Activated naive CD8-positive, alpha-beta T cell treated with anti-CD3 and anti-CD28 coated beads, Interleukin-2, amount 50 U/mL, for 16 hours (primary cell): ENCODE results near the gene C12orf57.

Experiments used
- DNase-seq: peaks from one replicate; pipeline ENCODE4 v3.0.0-alpha.2; 2020; ENCODE audit warnings: low read depth, low spot score

The C12orf57 gene

DNA sequence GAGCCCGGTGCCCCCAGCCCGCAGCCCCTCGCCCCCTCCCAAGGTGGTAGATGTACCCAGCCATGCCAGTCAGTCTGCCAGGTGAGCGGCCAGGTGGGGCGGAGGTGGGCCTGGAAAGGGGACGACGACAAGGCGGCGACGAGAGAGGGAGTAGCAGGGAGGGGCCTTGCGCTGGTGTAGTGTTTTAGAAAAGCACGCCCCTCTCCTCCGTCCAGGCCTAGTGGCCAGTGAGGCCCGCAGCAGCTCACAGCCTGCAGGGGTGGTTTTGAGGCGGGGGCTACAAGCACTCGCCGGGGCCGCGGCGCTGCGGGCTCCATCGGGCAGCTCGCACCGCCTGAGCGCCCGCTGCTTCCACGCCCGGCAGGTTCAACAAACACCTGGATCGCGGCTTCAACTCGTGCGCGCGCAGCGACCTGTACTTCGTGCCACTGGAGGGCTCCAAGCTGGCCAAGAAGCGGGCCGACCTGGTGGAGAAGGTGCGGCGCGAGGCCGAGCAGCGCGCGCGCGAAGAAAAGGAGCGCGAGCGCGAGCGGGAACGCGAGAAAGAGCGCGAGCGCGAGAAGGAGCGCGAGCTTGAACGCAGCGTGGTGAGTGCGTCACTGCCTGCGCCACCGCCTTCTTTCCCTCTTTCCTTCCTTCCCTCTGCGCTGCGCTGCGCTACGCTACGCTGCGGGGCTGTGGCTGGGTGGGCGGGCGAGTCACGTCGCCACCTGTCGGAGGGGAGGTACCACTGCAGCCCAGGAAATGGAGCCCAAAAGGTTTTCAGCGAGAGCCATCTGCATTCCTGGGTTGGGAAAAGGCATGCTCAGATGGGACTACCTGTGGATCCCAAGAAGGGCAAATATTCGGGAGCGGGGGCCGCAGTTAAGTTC, 6.1 kb upstream of the C12orf57 start:
- DNase-seq: peak; percentile 79

DNA sequence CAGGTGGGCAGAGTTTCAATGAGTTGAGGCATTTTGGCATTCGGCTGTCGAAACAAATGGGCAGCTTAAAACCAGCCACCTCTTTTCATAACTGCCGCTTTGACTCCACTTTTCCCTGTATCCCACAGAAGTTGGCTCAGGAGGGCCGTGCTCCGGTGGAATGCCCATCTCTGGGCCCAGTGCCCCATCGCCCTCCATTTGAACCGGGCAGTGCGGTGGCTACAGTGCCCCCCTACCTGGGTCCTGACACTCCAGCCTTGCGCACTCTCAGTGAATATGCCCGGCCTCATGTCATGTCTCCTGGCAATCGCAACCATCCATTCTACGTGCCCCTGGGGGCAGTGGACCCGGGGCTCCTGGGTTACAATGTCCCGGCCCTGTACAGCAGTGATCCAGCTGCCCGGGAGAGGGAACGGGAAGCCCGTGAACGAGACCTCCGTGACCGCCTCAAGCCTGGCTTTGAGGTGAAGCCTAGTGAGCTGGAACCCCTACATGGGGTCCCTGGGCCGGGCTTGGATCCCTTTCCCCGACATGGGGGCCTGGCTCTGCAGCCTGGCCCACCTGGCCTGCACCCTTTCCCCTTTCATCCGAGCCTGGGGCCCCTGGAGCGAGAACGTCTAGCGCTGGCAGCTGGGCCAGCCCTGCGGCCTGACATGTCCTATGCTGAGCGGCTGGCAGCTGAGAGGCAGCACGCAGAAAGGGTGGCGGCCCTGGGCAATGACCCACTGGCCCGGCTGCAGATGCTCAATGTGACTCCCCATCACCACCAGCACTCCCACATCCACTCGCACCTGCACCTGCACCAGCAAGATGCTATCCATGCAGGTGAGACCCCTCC, 5.2 kb upstream of the C12orf57 start:
- no peak for DNase-seq

DNA sequence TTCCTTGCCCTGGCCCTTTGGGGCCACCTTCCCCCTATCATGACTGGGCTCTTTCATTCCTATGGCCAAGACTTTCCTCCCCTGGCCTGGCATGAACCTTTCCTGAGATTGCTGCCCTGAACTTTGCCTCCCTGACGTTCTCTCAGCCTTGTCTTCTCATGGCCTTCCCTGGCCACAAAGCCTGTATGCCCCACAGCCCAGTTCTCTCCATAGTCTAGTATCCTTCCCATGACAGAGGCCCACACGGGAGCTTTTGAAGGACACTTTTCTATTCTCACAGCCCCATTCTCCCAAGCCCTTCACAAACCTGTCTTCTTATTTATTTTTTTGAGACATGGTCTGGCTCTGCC, 4.7 kb upstream of the C12orf57 start:
- DNase-seq: no peak

DNA sequence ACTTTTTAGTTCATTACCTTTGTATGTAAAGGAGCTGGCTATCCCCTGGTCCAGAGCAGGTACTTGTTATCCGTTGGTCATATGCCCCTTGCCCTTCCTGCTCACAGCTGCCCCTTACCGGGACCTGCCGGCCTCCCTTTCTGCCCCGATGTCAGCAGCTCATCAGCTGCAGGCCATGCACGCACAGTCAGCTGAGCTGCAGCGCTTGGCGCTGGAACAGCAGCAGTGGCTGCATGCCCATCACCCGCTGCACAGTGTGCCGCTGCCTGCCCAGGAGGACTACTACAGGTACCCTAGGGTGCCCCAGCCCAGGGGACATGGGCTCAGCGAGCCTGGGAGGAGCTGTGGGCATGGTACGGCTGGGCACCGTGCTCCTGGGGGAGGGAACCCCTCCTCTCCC, 2.6 kb upstream of the C12orf57 start:
- no peak for DNase-seq

DNA sequence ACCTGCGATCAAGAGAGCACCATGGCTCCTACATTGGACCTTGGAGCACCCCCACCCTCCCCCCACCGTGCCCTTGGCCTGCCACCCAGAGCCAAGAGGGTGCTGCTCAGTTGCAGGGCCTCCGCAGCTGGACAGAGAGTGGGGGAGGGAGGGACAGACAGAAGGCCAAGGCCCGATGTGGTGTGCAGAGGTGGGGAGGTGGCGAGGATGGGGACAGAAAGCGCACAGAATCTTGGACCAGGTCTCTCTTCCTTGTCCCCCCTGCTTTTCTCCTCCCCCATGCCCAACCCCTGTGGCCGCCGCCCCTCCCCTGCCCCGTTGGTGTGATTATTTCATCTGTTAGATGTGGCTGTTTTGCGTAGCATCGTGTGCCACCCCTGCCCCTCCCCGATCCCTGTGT, 2.0 kb upstream of the C12orf57 start:
- DNase-seq: no peak

DNA sequence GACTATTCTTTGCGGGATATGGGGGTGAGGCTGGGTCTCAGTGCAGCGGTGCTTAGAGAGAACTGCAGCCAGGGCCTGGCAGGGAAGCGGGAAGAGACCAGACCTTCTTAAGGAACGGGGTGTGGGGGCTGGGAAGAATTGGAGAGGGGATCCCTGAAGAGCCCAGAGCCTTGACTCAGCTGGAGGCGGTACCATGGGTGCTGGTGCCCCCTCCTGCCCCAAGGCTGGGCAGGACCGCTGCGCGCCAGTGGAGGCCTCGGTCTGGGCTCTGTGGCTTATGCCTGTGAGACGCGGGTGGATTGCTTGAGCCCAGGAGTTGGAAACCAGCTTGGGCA, 1.5 kb upstream of the C12orf57 start:
- DNase-seq: no peak

DNA sequence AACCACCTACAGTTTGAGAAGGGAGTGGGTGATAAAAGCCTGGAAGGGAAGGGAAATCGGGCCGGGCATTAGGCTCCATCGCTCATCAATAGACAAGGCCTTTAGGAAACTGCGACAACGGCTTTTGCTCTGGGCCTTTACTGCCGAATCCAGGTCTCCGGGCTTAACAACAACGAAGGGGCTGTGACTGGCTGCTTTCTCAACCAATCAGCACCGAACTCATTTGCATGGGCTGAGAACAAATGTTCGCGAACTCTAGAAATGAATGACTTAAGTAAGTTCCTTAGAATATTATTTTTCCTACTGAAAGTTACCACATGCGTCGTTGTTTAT, 467 bp upstream of the C12orf57 start:
- DNase-seq: no peak

DNA sequence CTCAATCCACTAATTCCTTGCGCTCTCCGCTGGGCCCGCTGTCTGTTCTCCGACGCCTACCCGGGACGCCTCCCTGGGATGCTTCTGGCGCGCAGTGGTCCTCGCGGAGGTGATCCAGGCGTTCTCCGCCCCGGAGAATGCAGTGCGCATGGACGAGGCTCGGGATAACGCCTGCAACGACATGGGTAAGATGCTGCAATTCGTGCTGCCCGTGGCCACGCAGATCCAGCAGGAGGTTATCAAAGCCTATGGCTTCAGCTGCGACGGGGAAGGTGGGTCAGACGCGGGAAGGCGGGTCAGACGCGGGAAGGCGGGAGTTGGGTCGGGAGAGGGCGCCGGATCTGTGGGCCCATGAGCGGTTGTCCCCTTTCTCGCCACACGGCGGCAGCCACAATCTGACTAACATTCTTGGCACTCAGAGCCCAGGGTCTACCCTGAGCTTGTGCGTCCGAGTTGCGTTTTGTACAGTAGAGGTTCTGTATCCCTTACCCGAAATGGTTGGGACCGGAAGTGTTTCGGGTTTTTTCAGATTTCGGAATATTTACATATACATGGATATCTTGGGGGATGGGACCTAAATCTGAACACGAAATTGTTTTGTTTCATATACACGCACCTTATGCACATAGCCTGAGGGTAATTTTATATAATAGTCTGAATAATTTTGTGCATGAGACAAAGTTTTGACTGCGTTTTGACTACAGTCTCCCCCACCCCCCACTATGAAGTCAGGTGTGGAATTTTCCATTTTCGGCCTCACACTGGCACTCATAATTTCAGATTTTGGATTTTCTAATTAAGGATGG, 762 bp downstream of the C12orf57 start:
- peak; percentile 64 for DNase-seq

DNA sequence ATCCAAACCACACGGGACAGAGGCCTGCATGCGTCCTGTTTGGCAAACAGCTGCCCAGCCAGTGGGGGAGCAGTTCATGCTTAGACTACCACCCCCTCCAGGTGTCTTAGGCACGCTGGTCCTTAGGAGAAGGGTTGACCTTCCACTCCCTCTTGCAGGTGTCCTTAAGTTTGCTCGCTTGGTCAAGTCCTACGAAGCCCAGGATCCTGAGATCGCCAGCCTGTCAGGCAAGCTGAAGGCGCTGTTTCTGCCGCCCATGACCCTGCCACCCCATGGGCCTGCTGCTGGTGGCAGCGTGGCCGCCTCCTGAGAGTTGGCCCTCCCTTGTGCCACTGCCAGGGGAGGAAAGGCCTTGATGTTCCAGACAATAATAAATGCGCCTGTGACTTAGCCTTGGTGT, 1.8 kb downstream of the C12orf57 start:
- DNase-seq: no peak

DNA sequence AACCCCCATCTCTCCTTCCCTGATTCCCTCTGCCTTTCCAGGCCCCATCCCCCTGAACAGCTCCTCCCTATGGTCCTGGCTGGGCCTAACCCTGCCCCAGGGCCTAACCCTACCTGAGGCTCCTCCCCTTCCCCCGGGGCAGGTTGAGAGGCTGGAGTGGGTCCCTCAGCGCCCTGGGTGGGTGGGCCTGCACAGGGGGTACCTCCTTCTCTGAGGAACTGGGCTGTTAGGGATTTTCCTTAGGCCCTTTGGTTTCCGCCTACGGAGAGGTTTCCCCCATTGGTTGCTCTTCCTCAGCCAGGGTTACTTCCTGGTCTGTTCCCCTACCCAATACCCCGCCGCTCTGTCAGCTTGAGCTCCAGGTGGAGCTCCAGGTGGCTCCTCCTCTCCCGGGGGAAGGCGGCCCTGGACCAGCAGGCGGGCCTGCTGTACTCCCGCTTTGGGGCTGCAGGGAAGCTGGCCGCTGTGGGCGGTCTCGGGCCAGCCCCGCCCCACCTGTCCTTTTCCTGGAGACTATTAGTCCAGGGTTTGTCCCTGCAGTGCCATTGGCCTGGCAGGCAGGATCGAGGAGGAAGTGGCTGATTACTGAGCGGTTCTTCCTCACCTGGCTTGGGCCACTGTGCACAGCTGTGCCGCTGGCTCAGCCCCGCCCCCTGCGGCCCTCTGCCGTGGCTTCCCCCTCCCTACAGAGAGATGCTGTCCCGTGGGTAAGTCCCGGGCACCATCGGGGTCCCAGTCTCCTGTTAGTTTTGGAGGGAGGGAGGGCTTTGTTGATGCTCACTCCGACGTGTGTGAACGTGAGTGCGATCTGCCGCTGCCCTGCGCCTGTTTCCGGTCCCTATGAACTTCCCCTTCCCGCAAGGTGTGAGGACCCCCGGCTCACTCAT, 2.5 kb downstream of the C12orf57 start:
- DNase-seq: no peak

DNA sequence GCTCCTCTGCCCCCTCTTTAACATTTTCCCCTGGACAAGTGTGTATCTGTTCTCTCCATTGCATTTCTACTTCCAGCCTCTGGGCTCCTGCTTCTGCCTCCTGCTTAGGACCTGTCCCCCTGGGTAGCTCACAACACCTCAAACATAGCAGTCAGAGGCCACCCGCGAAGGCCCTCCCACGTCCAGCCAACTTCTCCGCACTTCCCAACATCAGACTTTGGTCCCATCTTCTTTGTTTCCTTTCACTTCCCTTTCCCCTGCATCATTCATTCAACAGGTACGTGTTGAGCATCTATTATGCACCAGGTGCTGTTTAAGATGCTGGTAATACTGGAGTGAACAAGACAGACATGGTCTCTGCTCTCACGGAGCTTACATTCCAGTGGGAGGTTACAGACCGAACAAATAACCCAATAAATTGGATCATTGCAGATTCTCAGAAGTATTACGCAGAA, 3.1 kb downstream of the C12orf57 start:
- no peak for DNase-seq

DNA sequence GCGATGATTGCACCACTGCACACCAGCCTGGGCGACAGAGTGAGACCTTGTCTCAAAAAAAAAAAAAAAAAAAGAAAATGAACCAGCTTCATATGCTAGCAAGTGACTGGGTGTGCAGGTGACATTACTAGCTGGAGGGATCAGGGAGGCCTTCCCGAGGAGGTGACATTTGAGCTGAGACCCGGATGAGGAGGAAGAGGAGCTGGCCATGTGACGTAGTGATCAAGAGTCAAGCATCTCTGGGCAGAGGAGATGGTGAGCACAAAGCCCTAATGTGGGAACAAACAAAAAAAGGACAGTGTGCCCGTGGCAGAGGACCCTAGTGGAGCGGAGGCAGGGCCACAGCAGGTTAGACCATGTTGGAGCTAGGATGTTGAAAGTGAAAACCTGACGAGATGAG, 3.8 kb downstream of the C12orf57 start:
- no peak for DNase-seq

DNA sequence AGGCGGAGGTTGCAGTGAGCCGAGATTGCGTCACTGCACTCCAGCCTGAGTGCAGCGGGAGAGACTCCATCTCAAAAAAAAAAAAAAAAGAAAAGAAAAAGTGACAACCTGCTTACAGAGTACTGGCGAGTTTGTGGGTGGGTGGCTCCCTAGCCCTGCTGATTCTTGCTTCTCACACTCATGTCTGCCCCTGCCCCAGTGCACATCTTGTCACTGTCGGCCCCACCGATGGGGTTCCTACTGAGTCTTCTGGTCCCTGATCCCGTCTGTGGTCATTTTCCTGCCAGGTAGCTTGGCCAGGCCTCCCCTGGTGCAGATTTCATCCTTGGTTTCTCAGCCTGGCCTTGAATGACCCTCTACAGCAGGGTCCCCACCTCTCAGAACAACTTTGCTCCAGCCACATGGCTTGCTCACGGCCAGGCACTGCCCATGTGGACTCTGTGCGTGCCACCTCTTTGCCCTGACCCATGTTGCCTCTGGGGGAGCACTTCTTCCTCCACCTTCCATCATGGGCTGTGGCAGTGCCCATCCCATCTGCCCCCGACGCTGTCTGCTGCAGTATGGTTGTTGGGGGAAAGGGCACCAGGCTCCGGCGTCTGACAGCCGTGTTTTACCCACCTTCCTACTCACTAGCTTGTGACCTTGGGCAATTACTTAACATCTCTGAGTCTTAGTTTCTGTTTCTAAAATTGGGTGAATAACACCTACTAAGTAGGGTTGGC, 5.2 kb downstream of the C12orf57 start:
- DNase-seq: no peak

DNA sequence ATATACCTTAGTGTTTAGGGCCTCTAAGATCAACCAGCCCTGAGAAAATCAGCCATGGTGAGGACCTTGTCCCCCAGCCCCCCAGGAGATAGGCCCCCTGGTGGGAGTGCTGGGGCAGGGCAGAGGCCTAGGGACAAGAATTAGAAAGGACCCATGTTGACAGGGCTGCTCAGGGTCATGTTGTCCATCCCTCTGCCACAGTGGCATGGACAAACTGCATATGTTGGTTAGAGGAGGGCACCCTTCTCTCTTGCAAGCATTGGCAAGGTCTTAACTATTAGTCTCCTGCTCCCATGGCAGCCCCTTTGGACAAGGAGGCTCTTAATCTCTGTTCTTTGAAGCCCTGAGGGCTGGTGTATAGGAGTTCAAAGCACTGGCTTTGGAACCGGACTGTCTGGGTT, 6.6 kb downstream of the C12orf57 start:
- no peak for DNase-seq

DNA sequence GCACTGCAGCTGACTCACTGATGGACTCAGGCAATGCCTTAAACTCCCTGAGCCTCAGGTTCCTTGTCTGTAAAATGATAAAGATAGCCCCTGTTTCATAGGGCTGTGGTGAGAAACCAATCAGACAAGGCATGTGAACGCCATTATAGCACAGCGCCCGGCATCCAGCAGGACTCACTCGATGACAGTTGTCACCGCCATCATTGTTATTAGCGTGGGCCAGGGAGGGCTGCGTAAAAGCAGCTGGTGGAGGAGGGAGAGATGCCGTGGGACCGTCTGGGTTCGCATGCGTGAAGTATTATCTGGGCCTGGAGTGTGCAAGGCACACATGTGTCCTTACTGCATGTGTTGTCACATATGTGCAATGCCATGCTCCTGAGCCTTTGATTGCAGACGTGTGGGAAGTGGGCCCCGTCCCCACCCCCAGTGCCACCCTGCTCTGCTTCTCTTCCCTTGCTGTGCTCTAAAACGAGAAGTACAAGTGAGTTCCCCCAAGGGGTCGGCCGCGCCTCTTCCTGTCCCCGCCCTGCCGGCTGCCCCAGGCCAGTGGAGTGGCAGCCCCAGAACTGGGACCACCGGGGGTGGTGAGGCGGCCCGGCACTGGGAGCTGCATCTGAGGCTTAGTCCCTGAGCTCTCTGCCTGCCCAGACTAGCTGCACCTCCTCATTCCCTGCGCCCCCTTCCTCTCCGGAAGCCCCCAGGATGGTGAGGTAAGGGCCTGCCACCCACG, 7.2 kb downstream of the C12orf57 start, which contains the start of gene PTPN6:
PTPN6 (plus strand) TSS at position 546 of the 730 bp plus-strand sequence; CDS start at position 703, 157 bp downstream.
- peak; percentile 55 for DNase-seq

DNA sequence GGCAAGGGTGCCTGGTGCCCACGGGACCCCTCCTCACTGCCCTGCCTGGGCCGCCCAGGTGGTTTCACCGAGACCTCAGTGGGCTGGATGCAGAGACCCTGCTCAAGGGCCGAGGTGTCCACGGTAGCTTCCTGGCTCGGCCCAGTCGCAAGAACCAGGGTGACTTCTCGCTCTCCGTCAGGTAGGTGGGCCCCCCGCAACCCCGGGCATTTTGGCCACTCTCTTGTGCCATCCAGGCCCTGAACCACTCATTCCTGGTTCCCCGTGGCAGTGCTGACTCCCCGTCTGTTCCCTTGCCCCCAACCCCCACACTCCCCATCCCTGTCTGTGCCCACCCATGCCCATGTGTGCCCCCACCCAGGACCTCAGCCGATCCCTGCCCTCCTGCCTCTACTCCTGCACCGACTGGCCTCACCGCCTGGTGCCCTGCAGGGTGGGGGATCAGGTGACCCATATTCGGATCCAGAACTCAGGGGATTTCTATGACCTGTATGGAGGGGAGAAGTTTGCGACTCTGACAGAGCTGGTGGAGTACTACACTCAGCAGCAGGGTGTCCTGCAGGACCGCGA, 7.8 kb downstream of the C12orf57 start:
- no peak for DNase-seq

DNA sequence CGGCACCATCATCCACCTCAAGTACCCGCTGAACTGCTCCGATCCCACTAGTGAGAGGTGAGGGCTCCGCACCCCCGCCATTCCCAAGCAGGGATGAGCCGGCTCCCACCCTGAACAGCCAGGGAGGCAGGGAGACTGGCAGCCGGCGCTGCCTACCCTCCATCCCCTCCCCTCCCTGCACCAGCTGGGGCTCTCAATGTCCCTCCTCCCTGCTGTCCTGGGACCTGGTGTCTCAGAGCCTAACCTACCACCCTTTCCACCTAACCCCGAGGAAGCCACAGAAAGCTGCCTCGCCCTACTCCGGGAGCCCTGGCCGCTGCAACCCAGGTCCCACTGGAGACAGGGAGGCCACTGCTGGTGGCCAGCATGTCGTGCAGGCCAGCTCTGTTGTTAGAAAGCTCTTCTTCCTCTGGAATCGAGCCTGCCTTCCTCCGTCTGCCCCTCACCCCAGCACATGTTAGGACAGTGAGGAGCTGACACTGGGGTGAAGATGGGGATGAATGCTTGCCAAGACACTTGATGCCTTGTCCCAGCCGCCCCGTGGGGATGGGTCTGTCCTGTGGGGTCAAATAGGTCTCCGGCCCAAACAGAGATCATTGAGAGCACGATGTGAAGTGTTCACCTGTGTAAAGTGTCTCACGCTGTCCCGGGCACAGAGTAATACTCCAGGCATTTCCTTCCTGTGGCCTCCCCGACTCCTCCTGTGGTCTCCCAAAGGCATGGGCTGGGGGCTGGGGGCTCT, 8.5 kb downstream of the C12orf57 start:
- no peak for DNase-seq

DNA sequence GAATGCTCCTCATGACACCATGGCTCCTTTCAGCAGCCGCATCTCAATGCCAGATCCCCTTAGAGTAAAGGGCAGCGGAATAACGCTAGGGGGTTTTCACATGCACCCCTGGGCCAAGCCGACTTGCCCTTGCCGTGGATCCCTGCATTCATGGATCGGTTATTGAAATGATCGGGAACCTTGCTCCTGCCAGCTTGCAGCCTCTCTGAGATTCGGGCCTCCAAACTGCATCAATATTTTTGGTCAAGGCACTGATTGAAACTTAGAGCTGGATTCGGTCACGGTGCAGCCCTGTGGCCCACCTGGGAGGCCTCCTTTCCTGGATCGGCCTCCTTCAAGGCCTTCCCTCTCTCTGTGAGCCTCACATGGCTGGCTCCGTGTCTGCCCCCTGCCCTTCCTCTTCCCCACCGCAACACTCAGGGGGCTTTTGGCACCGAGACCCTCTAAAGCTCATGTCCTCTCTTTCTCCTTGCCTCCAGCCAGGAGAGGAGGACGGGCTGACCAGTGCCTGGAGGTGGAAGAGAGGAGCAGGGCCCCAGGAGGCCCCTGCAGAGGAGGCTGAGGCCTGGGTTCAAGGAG, 9.1 kb downstream of the C12orf57 start:
- DNase-seq: no peak
